ENCODE measurements around the gene SNAP29. TPM values are rescaled to one million over a fixed set of nuclear protein-coding genes. Genes with fewer than 3 reads are reported as not detected.
"Not testable (repeated sequence)": the region's sequence is repeated elsewhere in the genome, so short reads cannot be mapped to it uniquely, and the experiment has no call there.

SNAP29 gene
- total and polyA plus RNA-seq, 3 donors from 2014 or later = 41.8 to 127 (median 47.7) TPM

DNA sequence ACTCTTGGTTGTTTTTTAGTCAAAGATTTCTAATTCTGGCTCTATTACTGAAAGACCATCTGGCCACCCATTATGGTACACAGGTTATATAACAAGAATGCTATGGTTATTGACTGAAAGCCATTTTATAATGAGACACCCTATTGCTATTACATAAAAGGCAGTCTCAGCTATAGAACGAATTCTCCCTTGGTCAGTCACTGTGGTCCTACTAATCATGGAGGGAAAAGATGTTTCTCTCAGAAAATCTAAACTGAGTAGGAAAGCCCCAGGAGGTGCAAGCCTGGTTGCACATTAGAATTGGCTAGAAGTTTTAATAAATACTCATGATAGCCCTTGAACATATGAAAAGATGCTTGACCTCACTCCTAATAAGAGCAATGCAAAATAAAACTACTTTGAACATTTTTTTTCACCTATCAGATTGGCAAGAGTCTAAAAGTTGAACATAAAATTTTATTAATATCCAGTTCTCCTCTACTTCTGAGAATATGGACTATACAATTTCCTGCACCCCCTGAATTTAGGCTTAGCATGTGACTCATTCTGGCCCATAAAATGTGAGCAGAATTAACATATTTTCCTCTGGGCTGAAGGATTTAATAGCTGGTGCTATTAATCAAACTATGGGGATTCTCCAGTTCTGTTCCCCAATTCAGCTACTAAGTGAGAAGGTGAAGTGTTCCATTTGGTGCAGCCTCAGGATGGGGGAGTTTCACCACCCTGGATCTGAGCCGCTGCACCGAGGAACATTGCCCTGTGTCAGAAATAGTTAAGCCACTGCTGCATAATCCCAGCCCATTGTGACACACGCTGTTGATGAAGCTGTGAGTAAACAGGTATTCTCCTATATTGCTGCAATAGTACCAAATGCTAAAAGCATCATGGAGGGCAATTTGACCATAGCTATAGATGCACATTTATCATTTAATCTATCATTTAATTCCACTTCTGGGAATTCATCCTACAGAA lies 46.9 kb downstream of the SNAP29 start:
- TF ChIP-seq CTCF (IDR thresholded peaks at IDR 0.05) (no peak), POLR2A (IDR thresholded peaks at IDR 0.05) (no peak)
- intact Hi-C loops (cut with DNase I; ENCODE audit: low total_unique reads) = no loop called here
- Histone ChIP-seq H3K27me3 (no peaks in the 10 kb centered on the region), H3K27ac (no peak overlapping the region), H3K36me3 (ENCODE audit: low read depth, missing control alignments) (no peaks in the 10 kb centered on the region), H3K4me3 (no peak overlapping the region), H3K9me3 (no peaks in the 10 kb centered on the region), H3K4me1 (no peaks in the 10 kb centered on the region)
- WGBS, 2 donors = 72 to 82% methylated on average over 4 of the region's 4 CpGs
- DNase-seq = no peak

GRCh38 chr22:20906387-20906767 lies 47.6 kb downstream of the SNAP29 start:
- TF ChIP-seq CTCF (IDR thresholded peaks at IDR 0.05) = no peak
- TF ChIP-seq POLR2A (IDR thresholded peaks at IDR 0.05) = no peak
- Histone ChIP-seq H3K27ac (no peak overlapping the region), H3K9me3 (no peaks in the 10 kb centered on the region), H3K36me3 (ENCODE audit: low read depth, missing control alignments) (no peaks in the 10 kb centered on the region), H3K27me3 (no peaks in the 10 kb centered on the region), H3K4me3 (no peak overlapping the region), H3K4me1 (no peaks in the 10 kb centered on the region)
- DNase-seq = no peak
- intact Hi-C loops (cut with DNase I; ENCODE audit: low total_unique reads) = no loop called here
- WGBS, 2 donors = 85 to 90% methylated on average over 3 of the region's 3 CpGs

GRCh38 chr22:20908717-20909116 lies 49.9 kb downstream of the SNAP29 start:
- H3K4me3 ChIP-seq; intact Hi-C loops (cut with DNase I; ENCODE audit: low total_unique reads); H3K9me3 ChIP-seq; H3K4me1 ChIP-seq; DNase-seq; H3K36me3 ChIP-seq (ENCODE audit: low read depth, missing control alignments); H3K27me3 ChIP-seq; H3K27ac ChIP-seq: not testable (repeated sequence)
- 79 to 80% methylated on average over 5 of the region's 5 CpGs for WGBS, 2 donors

DNA sequence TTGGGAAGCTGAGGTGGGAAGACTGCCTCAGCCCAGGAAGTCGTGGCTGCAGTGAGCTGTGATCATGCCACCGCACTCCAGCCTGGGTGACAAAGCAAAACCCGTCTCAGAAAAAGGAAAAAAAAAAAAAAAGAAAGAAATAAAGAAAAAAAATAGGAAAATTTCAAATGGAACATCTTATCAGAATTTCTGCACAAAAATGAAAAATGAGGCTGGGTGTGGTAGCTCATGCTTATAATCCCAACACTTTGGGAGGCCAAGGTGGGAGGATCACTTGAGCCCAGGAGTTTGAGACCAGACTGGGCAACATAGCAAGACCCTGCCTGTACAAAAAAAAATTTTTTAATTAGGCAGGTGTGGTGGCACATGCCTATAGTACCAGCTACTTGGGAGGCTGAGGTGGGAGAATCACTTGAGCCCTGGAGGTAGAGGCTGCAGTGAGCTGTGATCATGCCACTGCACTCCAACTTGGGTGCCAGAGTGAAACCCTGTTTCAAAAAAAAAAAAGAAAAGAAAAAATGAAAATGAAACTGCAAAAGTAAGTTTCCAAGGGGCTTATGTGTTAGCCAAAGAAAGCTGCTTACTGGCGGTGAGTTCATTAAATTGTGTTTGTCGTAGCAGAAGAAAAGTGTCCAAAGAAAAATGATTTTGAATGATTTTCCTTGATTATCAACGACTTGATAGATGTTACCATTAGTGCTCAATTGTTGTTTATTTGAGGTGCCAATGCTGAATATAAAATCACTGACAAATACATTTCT lies 50.9 kb downstream of the SNAP29 start:
- H3K4me3 ChIP-seq = no peak overlapping the region
- H3K27ac ChIP-seq = no peak overlapping the region
- no peak for DNase-seq
- intact Hi-C loops (cut with DNase I; ENCODE audit: low total_unique reads) = no loop called here
- no peaks in the 10 kb centered on the region for H3K36me3 ChIP-seq (ENCODE audit: low read depth, missing control alignments)
- H3K9me3 ChIP-seq = no peaks in the 10 kb centered on the region
- no peak for TF ChIP-seq CTCF (IDR thresholded peaks at IDR 0.05)
- TF ChIP-seq POLR2A (IDR thresholded peaks at IDR 0.05) = no peak
- WGBS, 2 donors = 67 to 73% methylated on average over 6 of the region's 6 CpGs
- H3K4me1 ChIP-seq = no peaks in the 10 kb centered on the region
- no peaks in the 10 kb centered on the region for H3K27me3 ChIP-seq

- Histone ChIP-seq H3K36me3 (ENCODE audit: low read depth, missing control alignments) (no peaks in the 10 kb centered on the region), H3K4me1 (no peaks in the 10 kb centered on the region), H3K9me3 (no peaks in the 10 kb centered on the region), H3K27me3 (no peaks in the 10 kb centered on the region), H3K4me3 (no peak overlapping the region), H3K27ac (no peak overlapping the region)
- WGBS, 2 donors = 91 to 95% methylated on average over 6 of the region's 6 CpGs
- no peak for TF ChIP-seq POLR2A (IDR thresholded peaks at IDR 0.05)
- TF ChIP-seq CTCF (IDR thresholded peaks at IDR 0.05) = no peak
- DNase-seq = no peak
- intact Hi-C loops (cut with DNase I; ENCODE audit: low total_unique reads) = no loop called here
These were observed 53.7 kb downstream of the SNAP29 start for GRCh38 chr22:20912494-20912893.

Data from testis (tissue), 3 donors.